DMS 273 (cell line): Measurements from ENCODE around the gene CFAP57.

Source experiments
- DNase-seq: peaks from one replicate; lab custom pipeline; 2025; ENCODE audit not compliant: unreplicated experiment; lab: John Stamatoyannopoulos, UW

CFAP57 gene

DNA sequence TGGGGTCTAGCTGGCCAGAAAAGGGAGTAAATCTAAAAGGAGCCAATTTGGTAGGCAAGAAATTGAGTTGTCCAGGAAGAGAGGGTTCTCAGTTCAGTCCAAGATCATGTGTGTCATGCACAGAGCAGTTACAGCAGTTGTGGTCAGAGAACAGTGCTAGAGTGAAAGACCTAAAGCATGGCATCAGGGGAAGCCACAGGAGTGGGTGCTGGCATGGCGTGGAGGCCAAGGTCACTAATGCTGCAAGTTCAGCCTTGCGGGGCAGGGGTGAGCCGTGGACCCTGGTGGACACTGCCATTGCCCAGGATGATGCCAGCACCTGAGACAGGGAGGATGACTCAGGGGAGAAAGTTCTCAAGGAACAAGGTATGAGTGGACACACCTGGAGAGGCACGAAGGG, 81.0 kb downstream of the CFAP57 start:
- no peak for DNase-seq

DNA sequence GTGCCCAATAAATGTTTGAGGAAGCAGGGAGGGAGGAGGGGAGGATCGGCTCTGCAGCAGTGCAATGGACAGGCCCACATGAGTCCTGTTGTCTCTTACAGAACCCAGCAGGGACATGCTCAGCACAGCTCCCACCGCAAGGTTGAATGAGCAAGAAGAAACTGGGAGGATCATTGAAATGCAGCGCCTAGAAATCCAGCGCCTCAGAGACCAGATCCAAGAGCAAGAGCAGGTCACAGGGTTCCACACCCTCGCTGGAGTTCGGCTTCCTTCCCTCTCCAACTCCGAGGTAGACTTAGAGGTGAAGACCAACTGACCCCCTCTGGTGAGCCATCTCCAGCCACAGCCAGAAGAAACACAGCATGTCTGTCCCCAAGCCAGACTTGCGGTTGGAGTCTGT, 81.7 kb downstream of the CFAP57 start:
- no peak for DNase-seq

DNA sequence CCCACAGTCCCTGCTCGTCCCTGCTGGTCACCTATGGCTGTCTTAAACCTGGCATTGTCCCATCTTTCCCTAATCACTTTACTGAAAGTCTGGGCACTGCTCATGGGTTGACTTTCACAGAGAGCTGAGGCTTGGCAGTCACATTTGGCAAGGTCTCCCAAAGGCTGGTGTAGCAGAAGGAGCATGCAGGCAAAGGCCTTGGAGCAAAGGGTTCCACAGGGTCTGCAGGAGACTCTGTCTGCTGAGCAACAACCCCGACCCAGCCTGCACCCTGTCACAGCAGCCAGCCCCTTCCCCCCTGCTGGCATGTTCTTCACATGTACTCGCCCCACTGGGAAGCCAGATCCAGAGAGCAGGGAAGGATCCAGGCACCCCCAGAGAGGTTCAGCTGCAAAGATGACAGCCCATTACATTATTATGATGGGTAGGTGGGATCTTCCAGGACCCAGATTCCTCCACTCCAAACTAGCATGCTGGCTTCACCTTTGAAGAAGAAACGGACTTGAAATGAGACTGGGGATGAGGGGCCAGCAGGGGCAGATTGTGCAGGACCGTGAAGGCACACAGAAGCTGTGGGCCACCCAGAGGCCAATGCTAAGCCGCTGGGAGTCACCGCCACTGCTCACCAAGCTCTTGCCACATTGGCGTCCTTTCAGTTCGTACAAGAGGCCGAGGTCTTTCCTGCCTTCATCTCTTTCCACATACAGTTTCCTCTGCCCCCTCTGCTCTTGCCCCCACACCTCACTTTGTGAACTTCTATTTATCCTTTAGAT, 83.5 kb downstream of the CFAP57 start:
- DNase-seq: no peak

DNA sequence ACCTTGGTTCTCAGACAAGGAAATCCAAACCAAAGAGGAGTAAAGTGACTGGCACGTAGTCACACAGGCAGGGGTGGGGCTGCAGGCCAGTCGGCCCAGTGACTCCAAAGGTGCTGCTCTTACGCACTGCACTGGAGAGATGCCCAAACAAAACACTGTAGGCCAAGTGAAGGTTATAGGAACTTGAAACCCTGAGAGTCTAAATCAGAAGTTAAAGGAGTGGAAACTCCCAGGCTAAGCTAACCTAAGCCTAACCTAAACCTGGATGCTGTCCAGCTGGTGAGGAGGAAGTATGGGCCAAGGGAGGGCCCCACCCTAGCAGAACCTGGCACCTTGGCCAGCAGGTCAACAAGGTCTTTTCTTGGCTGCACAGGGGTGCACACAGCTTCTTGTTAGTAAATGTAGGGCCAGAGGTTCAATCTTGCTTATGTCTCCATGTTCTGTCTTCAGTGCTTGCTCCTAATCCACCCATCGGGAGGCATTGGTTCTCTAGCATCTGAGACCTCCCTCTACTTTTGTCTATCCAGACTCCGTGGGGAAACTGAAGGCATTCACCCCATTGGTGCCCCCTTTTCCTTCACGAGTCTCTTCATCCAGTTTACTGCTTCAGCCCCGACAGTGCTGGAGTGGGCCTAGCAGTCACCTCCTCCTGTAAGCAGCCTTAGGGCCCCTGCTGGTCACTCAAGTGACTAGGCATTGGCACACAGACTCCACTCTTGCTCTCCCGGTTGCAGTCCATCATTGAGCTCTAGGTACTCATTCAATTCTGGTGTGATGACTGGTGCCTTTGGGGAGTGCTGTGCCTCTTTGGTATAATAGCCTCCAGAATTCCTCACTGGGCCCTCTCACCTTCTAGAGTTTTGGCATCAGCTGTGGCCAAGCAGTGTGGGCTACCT, 84.8 kb downstream of the CFAP57 start:
- DNase-seq: no peak

DNA sequence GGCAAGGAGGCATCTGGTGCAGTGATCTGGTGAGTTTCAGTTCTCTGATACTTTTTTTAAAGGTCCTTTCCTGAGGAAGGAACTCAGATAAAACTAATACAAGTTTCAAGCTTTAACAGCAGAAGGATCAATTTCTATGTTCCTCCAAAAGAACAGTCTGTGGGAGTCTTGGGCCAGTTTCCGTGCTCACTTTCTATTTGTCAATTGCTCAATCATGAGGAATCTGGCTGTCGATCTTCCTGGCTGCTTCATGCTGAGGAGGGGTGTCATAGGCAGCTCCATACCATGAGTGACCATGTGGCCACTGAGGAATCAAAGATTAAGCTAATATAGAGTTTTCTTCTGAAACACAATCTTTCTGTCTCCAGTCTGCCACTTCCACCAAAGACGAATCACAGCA, 86.2 kb downstream of the CFAP57 start:
- DNase-seq: no peak

DNA sequence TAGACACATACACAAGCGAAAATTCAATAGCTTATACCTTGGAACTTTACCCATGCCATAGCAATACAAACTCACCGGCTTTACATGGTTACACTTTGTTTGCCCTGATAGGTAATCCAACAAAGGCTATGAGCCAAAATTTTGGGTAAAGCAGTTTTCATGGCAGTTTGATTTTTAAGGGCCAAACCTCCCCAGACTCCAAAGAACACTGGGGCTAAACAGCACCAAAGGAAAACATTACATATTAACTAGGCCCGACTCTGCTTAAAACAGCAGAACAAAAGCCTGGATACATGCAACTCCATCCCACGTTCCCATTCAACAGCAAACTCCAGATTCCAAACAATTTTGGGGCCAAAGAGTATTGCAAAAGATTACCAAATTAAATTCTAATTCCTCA, 93.3 kb downstream of the CFAP57 start:
- no peak for DNase-seq

DNA sequence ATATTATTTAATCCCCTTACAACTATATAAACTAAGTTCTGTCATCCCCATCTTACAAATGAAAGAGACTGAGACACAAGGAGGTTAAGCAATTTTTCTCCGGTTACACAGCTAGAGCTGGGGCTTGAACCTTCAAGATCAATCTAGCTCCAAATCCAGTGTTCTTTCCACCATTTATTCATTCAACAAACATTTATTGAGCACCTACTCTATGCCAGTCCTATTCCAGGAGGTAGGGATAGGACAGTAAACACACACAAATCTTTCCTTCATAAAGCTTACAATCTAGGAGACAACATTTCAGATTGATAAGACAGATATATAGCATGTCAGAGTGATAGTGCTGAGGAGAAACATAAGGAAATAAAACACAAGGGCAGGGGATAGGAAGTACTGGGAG, 94.8 kb downstream of the CFAP57 start:
- DNase-seq: no peak

DNA sequence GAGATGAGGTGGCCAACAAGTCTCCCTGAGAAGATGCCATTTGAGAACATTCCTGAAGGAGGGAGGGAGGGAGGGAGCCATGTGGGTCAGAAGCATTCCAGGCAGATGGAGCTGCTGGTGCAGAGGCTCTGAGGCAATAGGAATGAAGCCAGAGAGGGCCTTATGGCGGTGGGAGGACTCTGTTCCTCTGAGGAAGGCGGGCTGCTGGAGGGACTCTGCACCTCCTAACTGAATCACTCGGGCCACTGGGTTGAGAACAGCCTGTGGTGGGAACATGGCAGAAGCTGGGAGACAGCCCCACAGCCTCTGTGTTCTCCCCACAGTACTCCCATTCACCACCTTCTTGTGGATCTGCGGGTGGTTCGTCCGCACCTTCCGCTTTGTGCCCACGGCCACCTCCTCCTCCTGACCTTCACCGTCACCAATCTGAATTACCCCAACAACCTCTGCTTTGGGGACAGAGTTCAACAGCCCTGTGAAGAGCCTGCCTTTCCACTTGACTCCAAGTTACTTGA, 95.2 kb downstream of the CFAP57 start:
- peak; percentile 51 for DNase-seq

DNA sequence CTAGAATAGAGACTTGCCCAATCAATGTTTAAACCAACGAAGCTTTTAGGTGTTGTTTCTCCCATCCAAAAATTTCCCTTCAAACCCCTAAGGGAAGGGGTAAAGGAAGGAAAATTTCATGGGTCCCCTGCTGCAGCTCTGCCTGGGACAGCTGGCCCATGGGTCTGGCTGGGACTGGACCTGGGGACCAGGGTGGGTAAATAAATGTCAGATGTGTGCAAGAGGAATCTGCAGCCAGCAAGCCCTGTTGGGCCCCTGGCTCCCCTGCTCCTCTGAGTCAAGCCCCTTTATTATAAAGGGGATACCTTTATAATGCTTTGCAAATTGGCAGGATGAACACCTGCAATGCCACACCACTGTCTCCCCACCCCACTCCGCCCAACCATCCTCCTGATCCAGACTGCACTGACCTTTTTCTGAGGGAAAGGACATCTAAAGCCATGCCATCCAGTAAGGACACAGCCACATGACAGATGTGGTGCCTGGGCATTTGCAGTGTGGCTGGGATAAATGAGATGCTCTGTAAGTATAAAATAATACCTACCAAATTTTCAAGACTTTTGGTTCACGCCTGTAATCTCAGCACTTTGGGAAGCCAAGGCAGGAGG, 95.8 kb downstream of the CFAP57 start:
- DNase-seq: no peak

DNA sequence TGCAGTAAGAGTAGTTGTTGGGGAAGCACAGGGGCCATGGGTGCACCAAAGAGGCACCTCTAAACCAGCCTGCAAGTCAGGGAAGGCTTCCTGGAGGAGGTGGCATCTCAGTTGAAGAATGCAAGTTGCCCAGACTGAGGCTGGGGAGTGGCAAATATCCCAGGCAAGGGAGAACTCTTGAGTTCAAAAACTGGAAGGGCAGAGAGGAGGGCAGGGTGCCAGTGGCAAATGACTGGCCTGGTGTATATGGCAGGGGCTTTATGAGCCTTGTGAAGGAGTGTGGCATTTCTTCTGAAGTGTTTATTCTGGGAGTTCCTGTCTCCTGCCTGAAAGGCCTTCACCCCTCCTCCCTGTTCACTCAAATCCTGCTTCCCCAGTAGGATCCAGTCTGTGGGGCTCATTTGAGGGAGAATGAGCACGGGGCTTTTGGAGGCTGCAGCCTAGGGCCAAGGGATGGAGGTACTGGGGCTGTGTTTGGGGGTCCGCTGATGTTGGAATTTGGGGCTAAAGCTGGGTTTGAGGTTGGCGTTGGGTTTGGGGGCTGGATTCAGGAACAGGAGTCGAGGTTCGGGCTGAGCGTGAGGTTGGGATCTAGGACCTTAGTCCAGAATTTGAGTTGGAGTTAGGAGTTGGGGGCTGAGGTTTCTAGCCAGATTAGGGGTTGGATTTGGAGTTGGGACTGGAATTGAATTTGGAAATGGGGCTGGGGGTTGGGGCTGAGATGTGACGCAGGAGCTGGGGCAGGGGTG, 97.7 kb downstream of the CFAP57 start, which contains the start of gene TMEM125:
Gene TMEM125 (plus strand): TSS at position 357 of the 749 bp plus-strand sequence. CDS start 2,740 bp downstream, outside the sequence.
- no peak for DNase-seq

DNA sequence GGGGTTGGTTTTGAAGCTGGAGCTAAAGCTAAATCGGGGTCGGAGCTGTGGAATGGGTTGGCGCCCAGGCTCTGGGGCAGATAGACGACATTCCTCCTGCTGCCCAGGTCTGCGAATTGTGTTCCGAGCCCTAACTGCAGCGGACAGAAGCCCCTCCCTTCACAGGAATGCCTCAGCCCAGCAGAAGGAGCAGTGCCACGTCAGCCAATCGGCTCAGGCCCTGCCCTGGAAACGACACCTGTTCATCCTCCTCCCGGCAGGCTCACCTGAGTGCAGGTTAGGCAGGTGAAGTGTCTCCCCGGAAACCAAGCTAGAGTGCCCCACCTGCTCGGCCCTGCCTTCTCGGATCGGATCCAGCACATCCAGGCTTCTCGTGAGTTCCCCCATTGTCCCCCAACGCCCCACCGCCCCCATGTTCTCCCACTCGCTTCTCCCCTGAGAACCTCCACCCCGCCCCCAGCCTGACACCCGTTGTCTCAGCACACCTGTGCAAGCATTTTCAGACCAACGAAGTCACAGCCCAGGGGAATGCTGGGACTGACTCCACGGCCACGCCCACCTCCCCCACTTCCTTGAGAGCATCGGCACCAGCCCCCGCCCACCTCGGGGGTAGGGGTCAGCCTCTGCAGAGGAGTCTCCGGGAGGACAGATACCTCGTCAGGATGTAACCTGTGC, 98.4 kb downstream of the CFAP57 start:
- DNase-seq: no peak

DNA sequence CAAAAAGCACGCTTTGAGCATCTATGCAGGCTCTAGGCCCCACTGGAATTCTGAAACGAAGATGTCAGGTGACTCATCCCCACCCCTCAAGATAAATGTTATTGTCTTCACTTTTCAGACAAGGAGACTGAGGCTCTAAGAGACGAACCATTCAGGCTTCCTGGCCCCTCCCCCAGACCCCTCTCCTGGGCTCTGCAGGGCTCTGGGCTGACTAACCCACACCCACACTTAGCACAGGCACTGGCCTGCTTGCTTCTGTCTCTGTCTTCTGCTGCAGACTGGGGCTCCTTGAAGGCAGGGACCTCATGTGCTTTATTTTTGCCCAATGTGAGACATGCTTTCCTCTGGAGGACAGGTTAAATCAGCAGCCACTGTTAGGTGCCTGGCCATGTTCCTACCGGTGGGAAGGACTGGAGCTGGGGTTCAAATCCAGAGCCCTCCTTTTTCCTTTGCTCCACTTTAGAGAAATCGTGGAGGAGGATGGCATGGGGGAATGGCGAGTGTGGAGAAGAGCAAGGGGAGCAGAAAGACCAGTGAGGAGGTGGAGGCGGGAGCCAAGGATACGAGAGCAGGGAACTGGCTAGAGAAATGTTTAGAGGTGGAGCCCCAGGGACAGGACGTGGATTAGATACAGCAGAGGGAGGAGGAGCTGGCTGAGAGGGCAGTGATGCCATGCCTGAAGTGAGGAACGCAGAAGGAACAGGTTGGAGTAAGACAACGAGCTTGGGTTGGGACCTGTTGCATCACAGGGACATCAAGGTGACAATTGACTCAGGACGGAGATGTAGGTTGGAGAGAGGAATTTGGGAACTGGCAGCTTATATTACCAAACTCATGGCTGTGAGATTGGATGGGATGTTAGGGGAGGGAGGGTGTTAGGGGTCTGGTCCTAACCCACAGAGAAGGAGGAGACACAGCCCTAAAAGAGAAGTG, 99.3 kb downstream of the CFAP57 start:
- no peak for DNase-seq

DNA sequence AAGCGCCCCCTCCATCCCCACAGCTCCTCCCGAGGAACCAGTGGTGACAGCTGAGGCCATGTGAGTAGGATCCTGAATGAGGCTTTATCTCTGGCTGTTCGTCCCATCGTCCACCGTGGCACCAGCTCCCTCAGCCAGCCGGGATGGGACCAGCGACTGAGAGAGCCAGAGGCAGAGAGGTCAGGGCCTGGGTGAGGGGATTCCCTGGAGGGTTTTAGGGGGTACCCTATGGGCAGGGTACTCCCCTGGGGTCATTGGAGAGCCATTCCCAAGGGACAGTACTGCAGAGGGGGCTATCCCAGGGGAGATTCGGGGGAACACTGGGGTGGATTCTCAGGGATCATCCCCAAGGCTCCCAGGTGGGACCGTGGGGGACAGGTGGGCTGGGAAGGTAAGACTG, 100.0 kb downstream of the CFAP57 start:
- DNase-seq: no peak

DNA sequence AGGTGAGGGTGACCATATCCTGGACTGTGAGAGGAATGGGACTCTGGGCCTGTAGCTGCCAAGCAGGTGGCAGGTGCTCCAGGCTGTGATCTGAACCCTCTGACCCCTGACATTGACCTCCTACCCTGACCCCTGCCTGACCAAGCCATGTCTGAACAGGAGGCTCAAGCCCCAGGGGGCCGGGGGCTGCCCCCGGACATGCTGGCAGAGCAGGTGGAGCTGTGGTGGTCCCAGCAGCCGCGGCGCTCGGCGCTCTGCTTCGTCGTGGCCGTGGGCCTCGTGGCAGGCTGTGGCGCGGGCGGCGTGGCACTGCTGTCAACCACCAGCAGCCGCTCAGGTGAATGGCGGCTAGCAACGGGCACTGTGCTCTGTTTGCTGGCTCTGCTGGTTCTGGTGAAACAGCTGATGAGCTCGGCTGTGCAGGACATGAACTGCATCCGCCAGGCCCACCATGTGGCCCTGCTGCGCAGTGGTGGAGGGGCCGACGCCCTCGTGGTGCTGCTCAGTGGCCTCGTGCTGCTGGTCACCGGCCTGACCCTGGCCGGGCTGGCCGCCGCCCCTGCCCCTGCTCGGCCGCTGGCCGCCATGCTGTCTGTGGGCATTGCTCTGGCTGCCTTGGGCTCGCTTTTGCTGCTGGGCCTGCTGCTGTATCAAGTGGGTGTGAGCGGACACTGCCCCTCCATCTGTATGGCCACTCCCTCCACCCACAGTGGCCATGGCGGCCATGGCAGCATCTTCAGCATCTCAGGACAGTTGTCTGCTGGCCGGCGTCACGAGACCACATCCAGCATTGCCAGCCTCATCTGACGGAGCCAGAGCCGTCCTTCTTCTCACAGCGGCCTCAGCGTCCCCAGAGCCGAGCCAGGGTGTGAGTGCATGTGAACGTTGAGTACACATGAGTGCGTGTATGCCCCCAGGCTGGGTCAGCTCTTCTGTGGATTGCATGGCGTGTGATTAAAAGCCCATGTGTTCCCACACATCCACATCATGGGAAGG, 100.7 kb downstream of the CFAP57 start:
- DNase-seq: no peak

DNA sequence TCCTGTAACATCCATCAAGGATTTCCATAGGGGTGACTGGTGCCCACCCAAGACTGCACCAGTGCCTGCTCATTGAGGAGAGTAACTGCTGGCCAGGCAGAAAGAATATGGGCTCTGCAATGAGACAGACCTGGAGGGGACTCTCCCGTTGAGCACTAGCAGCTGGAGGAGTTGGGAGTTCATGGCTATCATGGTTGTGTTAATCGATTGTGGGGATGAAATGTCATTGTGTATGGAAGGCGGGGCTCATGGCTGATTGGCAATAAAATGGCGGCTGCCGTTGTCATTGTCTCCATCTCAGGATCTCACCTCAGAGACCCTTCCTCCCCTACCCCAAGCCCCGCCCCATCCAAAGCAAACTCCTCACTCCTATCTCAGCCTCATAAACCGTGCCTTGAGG, 101.6 kb downstream of the CFAP57 start:
- DNase-seq: no peak

DNA sequence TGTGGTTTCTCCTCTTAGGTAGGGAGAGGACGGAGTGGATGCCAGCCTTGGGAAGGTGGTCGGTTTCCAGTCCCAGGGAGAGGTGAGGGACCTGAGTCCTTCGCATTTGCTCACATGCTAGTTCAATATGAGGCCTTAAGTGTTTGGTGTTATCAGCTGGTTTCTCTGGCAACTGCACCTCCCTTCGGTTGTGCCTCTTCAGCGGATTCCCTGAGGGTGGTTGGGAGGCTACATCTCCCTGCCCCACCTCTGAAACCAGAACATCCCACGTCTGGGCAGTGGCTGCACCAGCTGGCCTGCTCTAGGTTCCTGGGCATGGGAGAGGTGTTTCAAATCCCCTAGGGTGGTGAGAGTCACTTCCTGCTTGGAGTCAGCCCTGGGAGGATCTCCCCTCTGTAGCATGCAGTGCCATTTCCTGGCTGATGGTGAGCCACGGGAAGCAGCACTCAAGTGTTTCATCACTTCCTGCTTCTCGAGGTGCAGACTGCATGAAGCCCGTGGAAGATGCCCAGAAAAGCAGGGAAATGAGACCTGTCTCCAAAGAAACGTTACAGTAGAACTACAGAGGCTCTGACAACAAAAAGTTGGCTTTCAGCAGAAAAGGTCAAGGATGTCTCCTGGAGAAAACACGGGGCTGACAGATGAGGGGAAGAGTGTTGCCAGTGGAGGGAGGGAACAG, 102.1 kb downstream of the CFAP57 start:
- DNase-seq: no peak

DNA sequence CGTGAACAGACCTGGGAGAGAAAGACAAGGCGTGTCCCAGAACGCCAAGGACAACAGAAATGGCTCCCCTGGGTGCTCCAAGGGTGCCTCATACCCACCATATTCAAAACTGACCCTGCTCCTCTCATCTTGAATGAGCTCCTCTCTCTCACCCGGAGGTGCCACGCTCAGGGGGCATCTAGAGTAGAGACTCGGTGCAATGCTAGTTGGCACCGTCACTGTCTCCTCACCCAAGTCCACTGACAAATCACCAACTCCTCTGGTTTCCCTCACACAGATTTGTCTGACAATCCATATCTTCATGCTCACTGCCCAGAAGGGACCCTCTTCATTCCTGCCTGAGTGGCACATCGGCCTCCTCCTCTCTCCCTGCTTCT, 102.7 kb downstream of the CFAP57 start:
- DNase-seq: no peak
